Measurements from ENCODE around the gene C3orf62.
"Not testable (repeated sequence)": the region's sequence is repeated elsewhere in the genome, so short reads cannot be mapped to it uniquely, and the experiment has no call there.

Gene C3orf62

GRCh38 chr3:49266410-49267095 lies 10.5 kb downstream of the C3orf62 start:
- DNase-seq: no peak

DNA sequence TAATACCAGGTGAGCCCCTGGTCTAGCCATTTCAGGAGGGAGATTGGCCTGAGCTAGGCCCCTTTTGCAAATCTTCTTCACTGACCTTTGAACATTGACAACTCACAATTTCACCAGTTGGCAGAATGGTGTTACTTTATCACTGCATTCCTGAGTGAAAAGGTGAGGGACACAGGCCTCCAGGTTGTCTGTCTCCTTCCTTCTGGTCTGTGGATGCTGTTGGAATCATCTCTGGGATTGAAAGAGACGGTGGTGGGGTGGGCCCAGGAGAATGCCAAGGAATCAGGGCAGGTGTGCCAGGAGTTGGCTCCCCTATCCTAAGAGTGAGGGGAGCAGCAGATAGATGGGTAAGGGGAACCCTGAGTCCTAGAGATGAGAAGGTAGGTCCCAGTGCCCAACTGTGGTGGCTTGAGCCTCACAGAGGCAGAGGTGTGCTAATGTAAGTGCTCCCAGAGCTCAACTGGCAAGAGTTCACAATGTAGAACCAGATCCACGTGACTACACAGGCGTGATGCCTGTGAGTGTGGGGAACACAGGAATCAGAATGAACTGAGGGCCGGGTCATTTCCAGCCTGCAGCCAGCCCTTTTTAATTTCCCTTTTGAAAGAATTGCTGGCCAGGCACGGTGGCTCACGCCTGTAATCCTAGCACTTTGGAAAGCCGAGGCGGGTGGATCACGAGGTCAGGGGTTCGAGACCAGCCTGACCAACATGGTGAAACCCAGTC lies 11.2 kb downstream of the C3orf62 start:
- DNase-seq: no peak

- DNase-seq: no peak
Observed at GRCh38 chr3:49263159-49263889, 13.7 kb downstream of the C3orf62 start.

- DNase-seq: no peak
Observed at GRCh38 chr3:49260806-49261324, 16.2 kb downstream of the C3orf62 start.

DNA sequence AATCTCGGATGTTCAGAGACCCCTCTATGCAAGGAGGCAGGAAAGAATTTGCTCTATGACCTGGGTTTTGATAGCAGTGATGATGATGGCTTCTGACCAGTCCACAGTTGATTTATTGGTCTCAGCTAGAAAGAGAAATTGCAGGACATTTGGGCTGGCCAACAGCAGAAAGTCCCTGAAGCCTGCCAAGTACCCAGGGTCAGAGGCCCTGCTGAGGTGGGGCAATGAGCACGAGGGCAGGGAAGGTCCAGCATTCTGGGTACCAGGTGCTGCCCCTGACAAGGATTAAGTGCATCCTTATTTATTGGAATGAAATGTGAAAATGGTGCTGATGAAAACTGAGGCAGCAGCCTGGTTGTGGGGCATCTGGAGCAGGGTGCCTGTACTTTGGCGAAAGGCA lies 19.8 kb downstream of the C3orf62 start:
- DNase-seq: no peak

GRCh38 chr3:49255718-49256511 lies 21.1 kb downstream of the C3orf62 start:
- no peak for DNase-seq

DNA sequence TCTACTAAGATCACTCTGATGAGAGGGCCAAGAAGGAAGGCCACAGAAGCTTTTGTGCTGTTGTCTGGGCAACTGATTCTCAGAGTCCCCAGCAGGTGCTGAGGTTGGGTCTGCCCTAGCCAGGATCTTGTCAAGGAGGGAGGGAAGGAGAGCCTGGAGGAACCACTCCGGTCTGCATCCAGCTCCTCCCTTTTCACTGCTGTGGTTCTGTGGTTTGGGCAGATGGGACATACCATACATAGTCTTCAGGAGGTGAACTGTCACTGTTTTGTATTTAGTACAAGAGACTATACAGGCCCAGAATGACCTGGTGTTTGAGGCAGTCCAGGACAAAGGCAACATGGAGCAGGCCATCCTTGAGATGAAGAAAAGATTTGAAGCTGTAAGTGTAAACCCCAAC lies 21.9 kb downstream of the C3orf62 start:
- DNase-seq: no peak

- DNase-seq: no peak
Observed at GRCh38 chr3:49253512-49253911, 23.5 kb downstream of the C3orf62 start.

DNA sequence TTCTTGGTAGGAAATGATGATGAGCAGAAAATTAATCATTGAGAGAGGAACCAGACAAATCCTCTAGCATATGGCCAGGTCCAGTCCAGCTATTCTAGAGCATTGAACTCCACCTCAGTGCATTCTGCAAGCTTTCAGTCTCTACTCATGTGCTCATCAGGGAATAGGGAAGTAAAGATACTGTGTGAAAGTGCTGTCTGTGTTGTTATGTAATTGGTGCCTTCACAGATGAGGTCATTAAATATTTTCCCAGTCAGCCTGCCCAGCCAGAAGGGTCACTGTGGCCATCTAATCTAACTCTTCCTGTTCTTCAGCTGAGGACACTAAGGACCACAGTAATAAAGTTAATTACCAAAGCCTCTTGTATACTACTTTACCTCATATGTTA lies 28.2 kb downstream of the C3orf62 start:
- DNase-seq: no peak

DNA sequence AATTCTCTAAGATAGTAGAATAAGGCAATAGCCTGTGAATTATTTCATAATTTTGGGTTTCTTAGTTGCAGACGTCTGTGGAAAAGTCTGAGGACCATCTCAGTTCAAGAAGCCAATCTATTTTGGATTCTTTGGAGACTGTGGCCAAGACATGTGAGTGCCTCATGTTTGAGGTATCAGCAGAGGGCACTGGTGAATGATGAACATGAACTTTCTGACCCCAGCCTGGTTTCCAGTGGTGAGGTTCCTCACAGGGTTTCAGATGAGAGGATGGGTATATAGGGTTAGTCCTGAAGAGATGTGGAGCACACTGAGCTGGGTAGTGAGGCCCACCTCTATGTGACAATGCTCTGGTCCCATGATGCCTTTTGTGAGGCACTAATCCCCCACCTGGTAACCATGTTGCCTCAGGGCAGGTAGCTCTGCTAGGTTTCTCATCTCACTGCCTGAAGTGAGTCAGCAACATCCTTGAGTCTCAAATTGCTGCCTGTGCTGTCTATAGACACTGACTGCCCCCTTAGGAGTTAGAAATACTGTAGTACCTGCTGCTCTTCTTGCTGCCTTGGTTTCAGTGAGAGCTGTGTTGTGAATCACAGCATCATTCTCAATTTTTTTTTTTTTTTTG lies 32.3 kb downstream of the C3orf62 start:
- peak in 1 of 2 experiments; percentile 23 for DNase-seq

- DNase-seq: not testable (repeated sequence)
Observed at GRCh38 chr3:49240091-49240490, 36.9 kb downstream of the C3orf62 start.

DNA sequence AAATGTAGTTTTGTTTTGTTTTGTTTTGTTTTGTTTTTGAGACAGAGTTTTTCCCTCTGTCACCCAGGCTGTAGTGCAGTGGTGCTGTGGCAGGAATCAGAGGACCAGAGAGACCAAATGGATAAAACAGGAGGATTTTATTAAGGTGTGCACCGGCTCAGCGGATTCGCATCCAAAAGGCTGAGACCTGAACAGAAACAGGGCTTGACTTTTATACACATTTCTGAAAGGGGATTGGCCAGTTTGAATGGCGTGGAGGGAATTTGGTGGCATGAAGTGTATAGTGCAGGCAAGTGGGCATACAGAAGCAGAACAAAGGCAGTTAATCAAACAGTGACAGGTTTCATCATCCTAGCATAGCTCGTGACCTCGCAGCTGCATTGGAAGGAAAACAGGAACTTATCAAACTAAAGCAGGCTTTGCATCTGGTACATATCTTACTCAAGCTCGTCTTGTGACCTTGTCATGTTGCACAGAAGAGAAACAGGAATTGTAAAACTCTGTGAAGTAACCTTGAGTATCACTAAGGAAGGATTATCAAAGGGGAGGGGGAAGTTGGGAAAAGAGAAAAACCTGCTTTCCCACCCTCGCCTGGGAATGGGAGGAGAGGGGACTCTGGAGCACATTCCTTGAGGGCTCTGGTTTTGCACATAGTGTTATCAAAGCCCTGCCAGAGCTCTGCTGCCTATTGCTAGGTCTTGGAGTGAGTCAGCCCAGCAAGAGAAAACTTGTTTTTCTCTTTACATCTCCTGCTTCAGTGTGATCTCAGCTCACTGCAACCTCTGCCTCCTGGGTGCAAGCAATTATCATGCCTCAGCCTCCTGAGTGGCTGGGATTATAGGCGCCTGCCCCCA lies 38.5 kb downstream of the C3orf62 start:
- DNase-seq: no peak

DNA sequence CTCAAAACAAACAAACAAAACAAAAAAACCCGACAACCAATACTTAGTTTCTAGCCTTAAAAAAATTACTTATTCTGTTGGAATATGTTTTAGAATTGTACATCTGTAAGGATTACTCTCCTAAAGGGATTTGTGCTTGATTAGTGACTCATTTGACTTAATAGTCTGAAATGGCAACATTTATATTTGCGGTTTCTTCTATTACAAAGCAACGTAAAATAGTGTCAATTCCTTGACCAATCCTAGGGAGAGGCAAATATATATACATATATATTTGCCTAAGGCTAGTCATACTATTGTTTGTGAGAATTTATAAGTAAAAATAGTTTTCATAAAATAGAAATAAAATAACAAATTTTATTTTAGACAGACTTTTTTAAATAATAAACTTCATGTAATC lies 39.7 kb downstream of the C3orf62 start:
- DNase-seq: no peak

GRCh38 chr3:49236226-49236625 lies 40.8 kb downstream of the C3orf62 start:
- DNase-seq: no peak

DNA sequence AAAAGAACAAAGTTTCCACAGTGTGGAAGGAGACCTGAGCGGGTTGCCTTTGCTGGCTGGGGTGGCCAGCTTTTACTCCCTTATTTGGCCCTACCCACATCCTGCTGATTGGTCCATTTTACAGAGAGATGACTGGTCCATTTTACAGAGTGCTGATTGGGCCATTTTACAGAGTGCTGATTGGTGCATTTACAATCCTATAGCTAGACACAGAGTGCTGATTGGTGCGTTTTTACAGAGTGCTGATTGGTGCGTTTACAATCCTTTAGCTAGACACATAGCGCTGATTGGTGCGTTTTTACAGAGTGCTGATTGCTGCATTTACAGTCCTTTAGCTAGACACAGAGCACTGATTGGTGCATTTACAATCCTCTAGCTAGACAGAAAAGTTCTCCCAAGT lies 48.2 kb downstream of the C3orf62 start:
- DNase-seq: not testable (repeated sequence)

DNA sequence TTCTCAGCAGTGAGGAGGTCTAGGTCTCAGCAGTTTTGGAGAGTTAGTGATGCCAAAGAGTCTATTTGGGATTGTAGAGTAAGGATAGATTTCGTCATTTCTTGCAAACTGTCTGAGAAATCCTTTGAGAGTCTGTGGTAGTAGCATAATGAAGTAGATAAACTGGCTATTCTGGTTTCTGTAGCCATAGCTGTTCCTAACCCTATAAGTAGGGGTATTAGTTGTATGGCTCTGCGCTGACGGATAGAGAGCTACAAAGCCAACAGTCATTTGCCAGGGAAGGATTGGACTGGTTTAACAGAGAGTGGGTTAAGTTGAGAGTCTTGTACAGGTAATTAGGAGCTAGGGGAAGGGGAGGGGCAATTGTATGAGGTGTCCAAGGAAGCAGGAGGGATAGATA lies 55.0 kb downstream of the C3orf62 start:
- DNase-seq: no peak

- DNase-seq: not testable (repeated sequence)
Observed at GRCh38 chr3:49220985-49221563, 56.0 kb downstream of the C3orf62 start.

- DNase-seq: no peak
Observed at GRCh38 chr3:49219132-49219531, 57.9 kb downstream of the C3orf62 start.

Measured in SW 1271 (cell line).